Thoracic aorta (tissue), 2 donors: ENCODE data around the gene DLGAP3. TPM values are rescaled to one million over a fixed set of nuclear protein-coding genes. Genes with fewer than 3 reads are reported as not detected.

Source experiments
- ATAC-seq: fragments of 150-250 bp; one replicate; pipeline ENCODE4 v1.8.0; 2017; ENCODE audit warnings: low read depth; ENCODE audit not compliant: insufficient number of reproducible peaks, low FRiP score
- DNase-seq: peaks from one replicate; pipeline ENCODE4 v3.0.0-alpha.2; 2020; ENCODE audit warnings: low spot score
- H3K27ac ChIP-seq, 2 donors: fragments of 200-600 bp; sonication (generic); 1 replicate in 1 of 2; 2 replicates in 1 of 2; pipeline ENCODE4 v1.5.1; 2016; ENCODE audit warnings: mild to moderate bottlenecking in 2 of 2, moderate library complexity in 2 of 2
- H3K27me3 ChIP-seq: fragments of 200-600 bp; sonication (generic); replicated peaks from 2 replicates; pipeline ENCODE4 v1.6.0; 2016; ENCODE audit warnings: mild to moderate bottlenecking; ENCODE audit not compliant: insufficient read depth
- H3K36me3 ChIP-seq: fragments of 200-600 bp; sonication (generic); one replicate; pipeline ENCODE4 v1.5.1; 2016
- H3K4me1 ChIP-seq, 2 donors: fragments of 200-600 bp; sonication (generic); 1 replicate in 1 of 2; 2 replicates in 1 of 2; pipeline versions ENCODE4 v1.5.1 to v1.6.0; 2016; ENCODE audit warnings: low read depth in 2 of 2, mild to moderate bottlenecking in 1 of 2; ENCODE audit not compliant: control insufficient read depth in 1 of 2
- H3K4me3 ChIP-seq: fragments of 200-600 bp; sonication (generic); 2 replicates; pipeline ENCODE4 v1.5.1; 2016; ENCODE audit warnings: mild to moderate bottlenecking
- H3K9me3 ChIP-seq: fragments of 200-600 bp; sonication (generic); 2 replicates; pipeline ENCODE4 v1.5.1; 2016
- CTCF ChIP-seq: fragments of 200-600 bp; sonication (generic); IDR thresholded peaks from one replicate; pipeline ENCODE4 v1.5.1; 2019; ENCODE audit warnings: antibody characterized with exemption
- total RNA-seq, 2 donors: library from RNA; depleted of rRNA; stranded (reverse); fragments of >200 nt; gene quantifications; one replicate each; pipeline versions ENCODE4 v1.1.0 to v1.2.3, GENCODE V29; 2016

Gene DLGAP3
- total RNA-seq, 2 donors from 2014 or later, result 0.14 to 0.21 TPM

- DNase-seq (no peak), ATAC-seq (no peak)
- Histone ChIP-seq H3K4me3 (no peak overlapping the region), H3K27ac (no peak overlapping the region), H3K36me3 (no peaks in the 10 kb centered on the region), H3K9me3 (no peaks in the 10 kb centered on the region), H3K27me3 (no peaks in the 10 kb centered on the region), H3K4me1 (peaks cover 6 to 9% of the 10 kb centered on the region in 2 donors)
- no peak for TF ChIP-seq CTCF
Measured at GRCh38 chr1:34867415-34867814, 62.0 kb downstream of the DLGAP3 start.

- Histone ChIP-seq H3K9me3 (no peaks in the 10 kb centered on the region), H3K27ac (peak overlapping the region in 1 of 2 donors; percentile 62), H3K36me3 (no peaks in the 10 kb centered on the region), H3K4me1 (peaks cover 6 to 9% of the 10 kb centered on the region in 2 donors), H3K27me3 (no peaks in the 10 kb centered on the region), H3K4me3 (peak overlapping the region; percentile 80)
- no peak for DNase-seq
- no peak for TF ChIP-seq CTCF
- ATAC-seq, result no peak
Measured at GRCh38 chr1:34866762-34867109, 62.7 kb downstream of the DLGAP3 start.

GRCh38 chr1:34865981-34866761 is 63.3 kb downstream of the DLGAP3 start:
- Histone ChIP-seq H3K27ac (peak overlapping the region; percentile 52 to 62), H3K4me1 (peaks cover 6 to 9% of the 10 kb centered on the region in 2 donors), H3K36me3 (no peaks in the 10 kb centered on the region), H3K4me3 (peak overlapping the region; percentile 80), H3K9me3 (no peaks in the 10 kb centered on the region), H3K27me3 (no peaks in the 10 kb centered on the region)
- peak; percentile 96 for ATAC-seq
- peak; percentile 54 for DNase-seq
- peak; percentile 98 for TF ChIP-seq CTCF

GRCh38 chr1:34865573-34865972 is 63.9 kb downstream of the DLGAP3 start:
- no peak for DNase-seq
- H3K27me3 ChIP-seq, result no peaks in the 10 kb centered on the region
- H3K9me3 ChIP-seq, result no peaks in the 10 kb centered on the region
- H3K4me1 ChIP-seq, result peaks cover 6 to 9% of the 10 kb centered on the region in 2 donors
- no peak for TF ChIP-seq CTCF
- peak overlapping the region in 1 of 2 donors; percentile 52 for H3K27ac ChIP-seq
- no peaks in the 10 kb centered on the region for H3K36me3 ChIP-seq
- ATAC-seq, result no peak
- H3K4me3 ChIP-seq, result peak overlapping the region; percentile 80

- no peak overlapping the region for H3K4me3 ChIP-seq
- no peaks in the 10 kb centered on the region for H3K36me3 ChIP-seq
- H3K9me3 ChIP-seq, result no peaks in the 10 kb centered on the region
- no peak overlapping the region for H3K27ac ChIP-seq
- H3K4me1 ChIP-seq, result peaks cover 6 to 13% of the 10 kb centered on the region in 2 donors
- H3K27me3 ChIP-seq, result no peaks in the 10 kb centered on the region
- TF ChIP-seq CTCF, result no peak
- DNase-seq (no peak), ATAC-seq (no peak)
Measured at GRCh38 chr1:34864759-34865158, 64.7 kb downstream of the DLGAP3 start.
